K562 (cell line): Measurements from ENCODE around the gene CBX3. TPM values are rescaled to one million over a fixed set of nuclear protein-coding genes. Genes with fewer than 3 reads are reported as not detected.

Source experiments
- BRF1 ChIP-seq: IDR thresholded peaks from 3 replicates; pipeline ENCODE4 v1.6.1; 2011; ENCODE audit warnings: borderline replicate concordance, mild to moderate bottlenecking; ENCODE audit not compliant: insufficient read length; ENCODE audit errors: extremely low read depth
- CC2D1A ChIP-seq: fragments of 450-650 bp; IDR thresholded peaks from 2 replicates; pipeline ENCODE4 v1.6.1; 2017; ENCODE audit warnings: mild to moderate bottlenecking
- MCM3 ChIP-seq: fragments of 450-650 bp; IDR thresholded peaks from 2 replicates; pipeline ENCODE4 v1.6.1; 2016
- MECOM ChIP-seq: fragments of 250-450 bp; sonication (Bioruptor Pico); IDR thresholded peaks from 2 replicates; pipeline ENCODE4 v1.8.0; 2022; ENCODE audit warnings: inconsistent platforms
- MED1 ChIP-seq: sonication (generic); formaldehyde crosslinking; IDR thresholded peaks from 2 replicates; pipeline ENCODE4 v1.8.1; 2023; ENCODE audit warnings: missing genetic modification reagents, borderline replicate concordance
- NFYB ChIP-seq: IDR thresholded peaks from 2 replicates; pipeline ENCODE4 v1.6.1; 2011; ENCODE audit warnings: mild to moderate bottlenecking, moderate library complexity; ENCODE audit not compliant: insufficient read length; ENCODE audit errors: extremely low read depth
- PRMT5 ChIP-seq: sonication (generic); formaldehyde crosslinking; IDR thresholded peaks from 2 replicates; pipeline ENCODE4 v1.5.0; 2020; ENCODE audit warnings: missing genetic modification reagents
- STAT5B ChIP-seq: fragments of 250-450 bp; sonication (Bioruptor Pico); IDR thresholded peaks from 2 replicates; pipeline ENCODE4 v1.8.0; 2021; ENCODE audit warnings: mild to moderate bottlenecking, inconsistent platforms
- TAF9B ChIP-seq: fragments of 450-650 bp; IDR thresholded peaks from 2 replicates; pipeline ENCODE4 v1.6.1; 2018; ENCODE audit warnings: mild to moderate bottlenecking; ENCODE audit not compliant: partially characterized antibody
- THRAP3 ChIP-seq: fragments of 450-650 bp; IDR thresholded peaks from 2 replicates; pipeline ENCODE4 v1.6.1; 2016; ENCODE audit warnings: mild to moderate bottlenecking, inconsistent platforms, borderline replicate concordance
- U2AF2 ChIP-seq: fragments of 200-400 bp; formaldehyde crosslinking; optimal IDR thresholded peaks from 2 replicates; pipeline ENCODE3; 2017; ENCODE audit warnings: low read depth, mild to moderate bottlenecking, low read length
- ZBTB8A ChIP-seq: fragments of 450-650 bp; IDR thresholded peaks from 2 replicates; pipeline ENCODE4 v1.6.1; 2018; ENCODE audit warnings: mild to moderate bottlenecking, moderate library complexity; ENCODE audit not compliant: partially characterized antibody
- ZNF121 ChIP-seq: sonication (generic); formaldehyde crosslinking; conservative IDR thresholded peaks from 2 replicates; pipeline ENCODE4 v1.8.0; 2022; ENCODE audit warnings: missing genetic modification reagents
- ZNF316 ChIP-seq: fragments of 450-650 bp; IDR thresholded peaks from 2 replicates; pipeline ENCODE4 v1.6.1; 2016
- ZNF57 ChIP-seq: fragments of 450-650 bp; formaldehyde crosslinking; IDR thresholded peaks from 2 replicates; pipeline ENCODE4 v1.4.0; 2020; ENCODE audit warnings: mild to moderate bottlenecking, moderate library complexity
- ZNF695 ChIP-seq: fragments of 450-650 bp; formaldehyde crosslinking; IDR thresholded peaks from 2 replicates; pipeline ENCODE4 v1.4.0; 2020; ENCODE audit warnings: mild to moderate bottlenecking, moderate library complexity
- polyA plus RNA-seq, 8 experiments: library from polyadenylated mRNA; depleted of rRNA in 4 of 8; stranded (reverse) in 5 of 8; unstranded in 3 of 8; fragments of >200 nt; fragmentation: Nextera tagmentation in 2 of 8; fragmentation: Illumina TruSeq in 1 of 8; extraction: Ambion mirVana in 2 of 8; extraction: Trizol in 1 of 8; gene quantifications; 2 replicates each; pipeline versions ENCODE4 v1.2.1 to v1.2.3, GENCODE V29; 2011 to 2014; ENCODE audit warnings: inconsistent platforms in 1 of 8, missing spikeins in 1 of 8
- total RNA-seq, 7 experiments: library from RNA; depleted of rRNA in 6 of 7; stranded (reverse); fragments of >200 nt in 6 of 7; fragmentation: Illumina TruSeq in 2 of 7; extraction: Trizol in 2 of 7; gene quantifications; 2 replicates each; pipeline versions ENCODE4 v1.2.1 to v1.2.3, GENCODE V29; 2011 to 2021; ENCODE audit warnings: low replicate concordance in 1 of 7
- TF ChIP-seq, protein P1 (sequence below): fragments of 450-650 bp; formaldehyde crosslinking; IDR thresholded peaks from 2 replicates; pipeline ENCODE4 v1.4.0; 2022; ENCODE audit warnings: missing genetic modification characterization
- TF ChIP-seq, protein P2 (sequence below): sonication (generic); formaldehyde crosslinking; IDR thresholded peaks from 2 replicates; pipeline ENCODE4 v1.8.0; 2023; ENCODE audit warnings: mild to moderate bottlenecking, missing genetic modification reagents
- TF ChIP-seq, protein P3 (sequence below): fragments of 450-650 bp; IDR thresholded peaks from 2 replicates; pipeline ENCODE4 v1.6.1; 2017; ENCODE audit warnings: antibody characterized with exemption
- TF ChIP-seq, protein P4 (sequence below): fragments of 250-450 bp; sonication (Bioruptor Pico); IDR thresholded peaks from 2 replicates; pipeline ENCODE4 v1.8.0; 2021; ENCODE audit warnings: moderate library complexity, mild to moderate bottlenecking, inconsistent platforms

CBX3 gene
- total and polyA plus RNA-seq, 9 of the 15 experiments (the other 6 are each of a cell fraction or from before 2014, with no cell fraction given), result 198 to 413 (median 328) TPM

DNA sequence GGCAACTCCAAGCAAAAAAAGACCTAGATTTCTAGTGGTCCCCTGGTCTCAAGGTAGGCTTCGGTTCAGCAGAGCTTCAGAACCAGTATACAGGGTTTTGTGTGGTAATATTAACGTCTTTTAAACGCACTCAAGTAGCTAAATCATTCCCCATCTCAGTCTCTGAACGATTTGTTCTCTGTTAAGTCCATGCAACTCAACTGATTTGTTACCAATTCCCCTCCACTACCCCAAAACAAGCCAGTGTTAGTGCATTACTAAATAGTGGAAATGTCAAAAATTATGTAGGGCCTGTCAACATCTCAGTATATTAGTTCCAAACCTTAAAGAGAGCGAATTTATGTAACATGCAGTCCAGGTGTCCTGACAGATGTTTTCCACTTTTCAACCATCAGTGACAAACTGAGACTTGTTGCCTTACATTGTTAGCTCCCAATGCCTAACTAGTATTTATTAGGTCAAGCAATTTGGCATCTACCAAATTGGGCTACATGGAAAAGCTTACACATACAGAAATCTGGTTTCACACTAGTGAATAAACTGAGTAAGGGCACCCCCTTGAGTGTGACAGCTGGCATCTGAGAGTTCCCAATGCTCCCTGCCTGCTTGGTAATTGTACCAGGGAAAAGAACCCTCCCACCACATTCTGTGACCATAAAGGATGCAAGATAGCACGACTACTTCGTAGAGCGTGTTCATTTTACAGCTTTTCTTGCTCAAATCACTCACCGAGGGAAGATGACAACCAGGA is 13.2 kb upstream of the CBX3 start (continued):
- TF ChIP-seq ZNF316 (no peak), TAF9B (no peak), ZNF121 (CRISPR knock-in tag) (no peak), THRAP3 (peak; percentile 40; the same call in 1 of the 2 replicates), NFYB (no peak), ZNF57 (peak; percentile 60; the same call in 1 of the 2 replicates), ZNF695 (no peak), PRMT5 (CRISPR knock-in tag) (no peak), MED1 (CRISPR knock-in tag) (no peak), U2AF2 (no peak), STAT5B (CRISPR knock-in tag) (no peak), BRF1 (no peak), CC2D1A (no peak), MCM3 (no peak), MECOM (CRISPR knock-in tag) (no peak), ZBTB8A (no peak)
- TF ChIP-seq, protein P1, sequence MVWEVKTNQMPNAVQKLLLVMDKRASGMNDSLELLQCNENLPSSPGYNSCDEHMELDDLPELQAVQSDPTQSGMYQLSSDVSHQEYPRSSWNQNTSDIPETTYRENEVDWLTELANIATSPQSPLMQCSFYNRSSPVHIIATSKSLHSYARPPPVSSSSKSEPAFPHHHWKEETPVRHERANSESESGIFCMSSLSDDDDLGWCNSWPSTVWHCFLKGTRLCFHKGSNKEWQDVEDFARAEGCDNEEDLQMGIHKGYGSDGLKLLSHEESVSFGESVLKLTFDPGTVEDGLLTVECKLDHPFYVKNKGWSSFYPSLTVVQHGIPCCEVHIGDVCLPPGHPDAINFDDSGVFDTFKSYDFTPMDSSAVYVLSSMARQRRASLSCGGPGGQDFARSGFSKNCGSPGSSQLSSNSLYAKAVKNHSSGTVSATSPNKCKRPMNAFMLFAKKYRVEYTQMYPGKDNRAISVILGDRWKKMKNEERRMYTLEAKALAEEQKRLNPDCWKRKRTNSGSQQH, result peak; percentile 85
- TF ChIP-seq, protein P2, sequence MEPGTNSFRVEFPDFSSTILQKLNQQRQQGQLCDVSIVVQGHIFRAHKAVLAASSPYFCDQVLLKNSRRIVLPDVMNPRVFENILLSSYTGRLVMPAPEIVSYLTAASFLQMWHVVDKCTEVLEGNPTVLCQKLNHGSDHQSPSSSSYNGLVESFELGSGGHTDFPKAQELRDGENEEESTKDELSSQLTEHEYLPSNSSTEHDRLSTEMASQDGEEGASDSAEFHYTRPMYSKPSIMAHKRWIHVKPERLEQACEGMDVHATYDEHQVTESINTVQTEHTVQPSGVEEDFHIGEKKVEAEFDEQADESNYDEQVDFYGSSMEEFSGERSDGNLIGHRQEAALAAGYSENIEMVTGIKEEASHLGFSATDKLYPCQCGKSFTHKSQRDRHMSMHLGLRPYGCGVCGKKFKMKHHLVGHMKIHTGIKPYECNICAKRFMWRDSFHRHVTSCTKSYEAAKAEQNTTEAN (CRISPR knock-in tag), result 0 out of 2 replicates have a peak, but pooled peaks have one; percentile 60
- TF ChIP-seq, protein P3, sequence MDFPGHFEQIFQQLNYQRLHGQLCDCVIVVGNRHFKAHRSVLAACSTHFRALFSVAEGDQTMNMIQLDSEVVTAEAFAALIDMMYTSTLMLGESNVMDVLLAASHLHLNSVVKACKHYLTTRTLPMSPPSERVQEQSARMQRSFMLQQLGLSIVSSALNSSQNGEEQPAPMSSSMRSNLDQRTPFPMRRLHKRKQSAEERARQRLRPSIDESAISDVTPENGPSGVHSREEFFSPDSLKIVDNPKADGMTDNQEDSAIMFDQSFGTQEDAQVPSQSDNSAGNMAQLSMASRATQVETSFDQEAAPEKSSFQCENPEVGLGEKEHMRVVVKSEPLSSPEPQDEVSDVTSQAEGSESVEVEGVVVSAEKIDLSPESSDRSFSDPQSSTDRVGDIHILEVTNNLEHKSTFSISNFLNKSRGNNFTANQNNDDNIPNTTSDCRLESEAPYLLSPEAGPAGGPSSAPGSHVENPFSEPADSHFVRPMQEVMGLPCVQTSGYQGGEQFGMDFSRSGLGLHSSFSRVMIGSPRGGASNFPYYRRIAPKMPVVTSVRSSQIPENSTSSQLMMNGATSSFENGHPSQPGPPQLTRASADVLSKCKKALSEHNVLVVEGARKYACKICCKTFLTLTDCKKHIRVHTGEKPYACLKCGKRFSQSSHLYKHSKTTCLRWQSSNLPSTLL, result no peak
- TF ChIP-seq, protein P4, sequence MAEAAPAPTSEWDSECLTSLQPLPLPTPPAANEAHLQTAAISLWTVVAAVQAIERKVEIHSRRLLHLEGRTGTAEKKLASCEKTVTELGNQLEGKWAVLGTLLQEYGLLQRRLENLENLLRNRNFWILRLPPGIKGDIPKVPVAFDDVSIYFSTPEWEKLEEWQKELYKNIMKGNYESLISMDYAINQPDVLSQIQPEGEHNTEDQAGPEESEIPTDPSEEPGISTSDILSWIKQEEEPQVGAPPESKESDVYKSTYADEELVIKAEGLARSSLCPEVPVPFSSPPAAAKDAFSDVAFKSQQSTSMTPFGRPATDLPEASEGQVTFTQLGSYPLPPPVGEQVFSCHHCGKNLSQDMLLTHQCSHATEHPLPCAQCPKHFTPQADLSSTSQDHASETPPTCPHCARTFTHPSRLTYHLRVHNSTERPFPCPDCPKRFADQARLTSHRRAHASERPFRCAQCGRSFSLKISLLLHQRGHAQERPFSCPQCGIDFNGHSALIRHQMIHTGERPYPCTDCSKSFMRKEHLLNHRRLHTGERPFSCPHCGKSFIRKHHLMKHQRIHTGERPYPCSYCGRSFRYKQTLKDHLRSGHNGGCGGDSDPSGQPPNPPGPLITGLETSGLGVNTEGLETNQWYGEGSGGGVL, result no peak
